ENCODE measurements around the gene SRGAP2B.
"Not testable (repeated sequence)": the region's sequence is repeated elsewhere in the genome, so short reads cannot be mapped to it uniquely, and the experiment has no call there.

SRGAP2B gene

GRCh38 chr1:145079737-145080136 lies 15.4 kb downstream of the SRGAP2B start:
- WGBS (ENCODE audit: insufficient coverage) = no CpG with 5 or more reads among the region's 2 CpGs

GRCh38 chr1:145078787-145079370 lies 16.2 kb downstream of the SRGAP2B start:
- H3K27me3 ChIP-seq (replicated peaks in 2 of 5; ENCODE audit: control insufficient read depth in 4 of 5, insufficient read depth in 5 of 5, low read length in 4 of 5); POLR2A ChIA-PET; H3K9me3 ChIP-seq (ENCODE audit: control extremely low read depth in 1 of 5, control insufficient read depth in 4 of 5, insufficient read depth in 2 of 5, low read depth in 1 of 5, low read length in 4 of 5); H3K4me3 ChIP-seq (ENCODE audit: control insufficient read depth in 1 of 7, extremely low read depth in 1 of 7, insufficient read depth in 4 of 7, low read depth in 2 of 7, low read length in 6 of 7); CTCF ChIA-PET; H3K27ac ChIP-seq (ENCODE audit: insufficient read depth in 1 of 2, low read depth in 1 of 2, low read length in 2 of 2, poor library complexity in 1 of 2, severe bottlenecking in 2 of 2); DNase-seq; H3K4me1 ChIP-seq (ENCODE audit: control extremely low read depth in 1 of 4, control insufficient read depth in 4 of 4, insufficient read depth in 4 of 4, low read length in 3 of 4); H3K36me3 ChIP-seq (ENCODE audit: control insufficient read depth in 4 of 4, insufficient read depth in 4 of 4, low read length in 3 of 4): not testable (repeated sequence)
- no CpG with 5 or more reads among the region's 5 CpGs for WGBS (ENCODE audit: insufficient coverage)

More at GRCh38 chr1:145079737-145080136, 15.4 kb downstream of the SRGAP2B start:
- peak; percentile 19 to 68 (median 60) for DNase-seq
- H3K4me1 ChIP-seq (ENCODE audit: control extremely low read depth in 1 of 4, control insufficient read depth in 4 of 4, insufficient read depth in 4 of 4, low read length in 3 of 4); H3K36me3 ChIP-seq (ENCODE audit: control insufficient read depth in 4 of 4, insufficient read depth in 4 of 4, low read length in 3 of 4); H3K27me3 ChIP-seq (replicated peaks in 2 of 5; ENCODE audit: control insufficient read depth in 4 of 5, insufficient read depth in 5 of 5, low read length in 4 of 5); CTCF ChIA-PET; H3K27ac ChIP-seq (ENCODE audit: insufficient read depth in 1 of 2, low read depth in 1 of 2, low read length in 2 of 2, poor library complexity in 1 of 2, severe bottlenecking in 2 of 2); POLR2A ChIA-PET; H3K4me3 ChIP-seq (ENCODE audit: control insufficient read depth in 1 of 7, extremely low read depth in 1 of 7, insufficient read depth in 4 of 7, low read depth in 2 of 7, low read length in 6 of 7); H3K9me3 ChIP-seq (ENCODE audit: control extremely low read depth in 1 of 5, control insufficient read depth in 4 of 5, insufficient read depth in 2 of 5, low read depth in 1 of 5, low read length in 4 of 5): not testable (repeated sequence)

GRCh38 chr1:145077872-145078786 lies 17.0 kb downstream of the SRGAP2B start:
- H3K9me3 ChIP-seq (ENCODE audit: control extremely low read depth in 1 of 5, control insufficient read depth in 4 of 5, insufficient read depth in 2 of 5, low read depth in 1 of 5, low read length in 4 of 5); DNase-seq; H3K27ac ChIP-seq (ENCODE audit: insufficient read depth in 1 of 2, low read depth in 1 of 2, low read length in 2 of 2, poor library complexity in 1 of 2, severe bottlenecking in 2 of 2); H3K4me3 ChIP-seq (ENCODE audit: control insufficient read depth in 1 of 7, extremely low read depth in 1 of 7, insufficient read depth in 4 of 7, low read depth in 2 of 7, low read length in 6 of 7); H3K36me3 ChIP-seq (ENCODE audit: control insufficient read depth in 4 of 4, insufficient read depth in 4 of 4, low read length in 3 of 4); H3K27me3 ChIP-seq (replicated peaks in 2 of 5; ENCODE audit: control insufficient read depth in 4 of 5, insufficient read depth in 5 of 5, low read length in 4 of 5); POLR2A ChIA-PET; CTCF ChIA-PET; H3K4me1 ChIP-seq (ENCODE audit: control extremely low read depth in 1 of 4, control insufficient read depth in 4 of 4, insufficient read depth in 4 of 4, low read length in 3 of 4): not testable (repeated sequence)
- WGBS (ENCODE audit: insufficient coverage) = no CpG with 5 or more reads among the region's 11 CpGs

DNA sequence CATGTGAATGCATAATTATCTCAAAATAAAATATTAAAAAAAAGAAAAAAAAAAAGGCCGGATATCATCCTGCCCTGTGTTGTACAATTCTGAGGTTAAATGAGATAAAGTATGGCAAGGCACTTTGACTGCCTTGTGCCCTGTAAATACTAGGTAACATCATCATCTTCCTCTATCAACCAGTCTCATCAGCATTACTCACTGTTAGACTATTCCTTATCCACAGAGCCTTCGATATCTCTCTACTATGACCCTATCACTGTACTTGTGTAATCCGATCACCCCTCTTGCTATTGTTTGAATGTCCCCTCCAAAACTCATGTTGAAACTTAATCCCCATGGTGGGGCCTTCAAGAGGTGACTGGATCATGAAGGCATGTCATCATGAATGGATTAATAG lies 18.3 kb downstream of the SRGAP2B start:
- WGBS (ENCODE audit: insufficient coverage) = no CpG with 5 or more reads among the region's 3 CpGs
- H3K27ac ChIP-seq (ENCODE audit: insufficient read depth in 1 of 2, low read depth in 1 of 2, low read length in 2 of 2, poor library complexity in 1 of 2, severe bottlenecking in 2 of 2); H3K36me3 ChIP-seq (ENCODE audit: control insufficient read depth in 4 of 4, insufficient read depth in 4 of 4, low read length in 3 of 4); POLR2A ChIA-PET; CTCF ChIA-PET; H3K9me3 ChIP-seq (ENCODE audit: control extremely low read depth in 1 of 5, control insufficient read depth in 4 of 5, insufficient read depth in 2 of 5, low read depth in 1 of 5, low read length in 4 of 5); H3K4me1 ChIP-seq (ENCODE audit: control extremely low read depth in 1 of 4, control insufficient read depth in 4 of 4, insufficient read depth in 4 of 4, low read length in 3 of 4); DNase-seq; H3K27me3 ChIP-seq (replicated peaks in 2 of 5; ENCODE audit: control insufficient read depth in 4 of 5, insufficient read depth in 5 of 5, low read length in 4 of 5); H3K4me3 ChIP-seq (ENCODE audit: control insufficient read depth in 1 of 7, extremely low read depth in 1 of 7, insufficient read depth in 4 of 7, low read depth in 2 of 7, low read length in 6 of 7): not testable (repeated sequence)

GRCh38 chr1:145074021-145074559 lies 21.0 kb downstream of the SRGAP2B start:
- H3K4me3 ChIP-seq (ENCODE audit: control insufficient read depth in 1 of 7, extremely low read depth in 1 of 7, insufficient read depth in 4 of 7, low read depth in 2 of 7, low read length in 6 of 7); POLR2A ChIA-PET; H3K9me3 ChIP-seq (ENCODE audit: control extremely low read depth in 1 of 5, control insufficient read depth in 4 of 5, insufficient read depth in 2 of 5, low read depth in 1 of 5, low read length in 4 of 5); CTCF ChIA-PET; DNase-seq; H3K27me3 ChIP-seq (replicated peaks in 2 of 5; ENCODE audit: control insufficient read depth in 4 of 5, insufficient read depth in 5 of 5, low read length in 4 of 5); H3K36me3 ChIP-seq (ENCODE audit: control insufficient read depth in 4 of 4, insufficient read depth in 4 of 4, low read length in 3 of 4); H3K27ac ChIP-seq (ENCODE audit: insufficient read depth in 1 of 2, low read depth in 1 of 2, low read length in 2 of 2, poor library complexity in 1 of 2, severe bottlenecking in 2 of 2); H3K4me1 ChIP-seq (ENCODE audit: control extremely low read depth in 1 of 4, control insufficient read depth in 4 of 4, insufficient read depth in 4 of 4, low read length in 3 of 4): not testable (repeated sequence)
- WGBS (ENCODE audit: insufficient coverage) = no CpG with 5 or more reads among the region's 6 CpGs

DNA sequence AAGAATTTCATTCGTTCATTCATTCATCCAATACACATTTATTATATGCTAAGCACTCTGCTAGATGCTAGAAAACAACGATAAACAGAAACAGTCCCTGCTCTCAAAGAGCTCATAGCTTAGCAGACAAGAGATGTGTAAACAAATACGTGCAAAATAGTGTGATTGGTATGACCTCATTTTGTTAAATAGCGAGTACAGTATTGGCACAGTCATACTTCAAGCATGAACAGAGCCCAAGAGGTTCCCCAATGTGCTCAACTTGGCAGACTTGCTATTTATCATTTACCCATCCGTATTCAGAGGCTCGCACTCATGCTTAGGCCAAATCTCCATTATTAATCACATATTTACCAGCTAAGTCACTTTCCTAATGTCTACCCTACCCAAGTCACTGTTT lies 23.6 kb downstream of the SRGAP2B start:
- POLR2A ChIA-PET, DNase-seq: not testable (repeated sequence)
- WGBS (ENCODE audit: insufficient coverage) = no CpG with 5 or more reads among the region's 6 CpGs

DNA sequence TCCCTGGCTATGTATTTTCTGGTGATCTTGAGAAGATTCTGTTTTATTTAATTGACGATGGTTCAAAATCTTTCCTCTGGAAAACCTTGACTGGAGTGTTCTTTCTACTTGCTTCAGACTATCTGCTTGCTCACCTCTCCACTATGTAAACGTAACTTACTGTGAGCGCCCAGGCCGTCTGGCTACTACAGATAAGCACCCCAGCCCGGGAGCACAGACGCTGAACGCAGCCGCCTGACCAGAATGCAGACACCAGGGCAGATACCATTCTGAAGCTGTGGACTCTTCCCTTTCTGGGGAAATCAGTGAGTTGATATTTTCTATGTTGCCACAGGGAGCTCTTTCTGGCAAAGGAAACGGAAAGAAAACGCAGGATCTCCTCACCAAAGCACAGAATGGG lies 28.6 kb downstream of the SRGAP2B start:
- H3K4me3 ChIP-seq (ENCODE audit: control insufficient read depth in 1 of 7, extremely low read depth in 1 of 7, insufficient read depth in 4 of 7, low read depth in 2 of 7, low read length in 6 of 7); H3K9me3 ChIP-seq (ENCODE audit: control extremely low read depth in 1 of 5, control insufficient read depth in 4 of 5, insufficient read depth in 2 of 5, low read depth in 1 of 5, low read length in 4 of 5); H3K27me3 ChIP-seq (replicated peaks in 2 of 5; ENCODE audit: control insufficient read depth in 4 of 5, insufficient read depth in 5 of 5, low read length in 4 of 5); POLR2A ChIA-PET; DNase-seq; CTCF ChIA-PET; H3K36me3 ChIP-seq (ENCODE audit: control insufficient read depth in 4 of 4, insufficient read depth in 4 of 4, low read length in 3 of 4); H3K4me1 ChIP-seq (ENCODE audit: control extremely low read depth in 1 of 4, control insufficient read depth in 4 of 4, insufficient read depth in 4 of 4, low read length in 3 of 4); H3K27ac ChIP-seq (ENCODE audit: insufficient read depth in 1 of 2, low read depth in 1 of 2, low read length in 2 of 2, poor library complexity in 1 of 2, severe bottlenecking in 2 of 2): not testable (repeated sequence)
- WGBS (ENCODE audit: insufficient coverage) = no CpG with 5 or more reads among the region's 10 CpGs

More for the DNA sequence above, 23.6 kb downstream of the SRGAP2B start:
- H3K36me3 ChIP-seq (ENCODE audit: control insufficient read depth in 4 of 4, insufficient read depth in 4 of 4, low read length in 3 of 4); H3K27me3 ChIP-seq (replicated peaks in 2 of 5; ENCODE audit: control insufficient read depth in 4 of 5, insufficient read depth in 5 of 5, low read length in 4 of 5); CTCF ChIA-PET; H3K27ac ChIP-seq (ENCODE audit: insufficient read depth in 1 of 2, low read depth in 1 of 2, low read length in 2 of 2, poor library complexity in 1 of 2, severe bottlenecking in 2 of 2); H3K9me3 ChIP-seq (ENCODE audit: control extremely low read depth in 1 of 5, control insufficient read depth in 4 of 5, insufficient read depth in 2 of 5, low read depth in 1 of 5, low read length in 4 of 5); H3K4me1 ChIP-seq (ENCODE audit: control extremely low read depth in 1 of 4, control insufficient read depth in 4 of 4, insufficient read depth in 4 of 4, low read length in 3 of 4); H3K4me3 ChIP-seq (ENCODE audit: control insufficient read depth in 1 of 7, extremely low read depth in 1 of 7, insufficient read depth in 4 of 7, low read depth in 2 of 7, low read length in 6 of 7): not testable (repeated sequence)
